ENCODE results near the gene ABHD1.

Gene ABHD1

DNA sequence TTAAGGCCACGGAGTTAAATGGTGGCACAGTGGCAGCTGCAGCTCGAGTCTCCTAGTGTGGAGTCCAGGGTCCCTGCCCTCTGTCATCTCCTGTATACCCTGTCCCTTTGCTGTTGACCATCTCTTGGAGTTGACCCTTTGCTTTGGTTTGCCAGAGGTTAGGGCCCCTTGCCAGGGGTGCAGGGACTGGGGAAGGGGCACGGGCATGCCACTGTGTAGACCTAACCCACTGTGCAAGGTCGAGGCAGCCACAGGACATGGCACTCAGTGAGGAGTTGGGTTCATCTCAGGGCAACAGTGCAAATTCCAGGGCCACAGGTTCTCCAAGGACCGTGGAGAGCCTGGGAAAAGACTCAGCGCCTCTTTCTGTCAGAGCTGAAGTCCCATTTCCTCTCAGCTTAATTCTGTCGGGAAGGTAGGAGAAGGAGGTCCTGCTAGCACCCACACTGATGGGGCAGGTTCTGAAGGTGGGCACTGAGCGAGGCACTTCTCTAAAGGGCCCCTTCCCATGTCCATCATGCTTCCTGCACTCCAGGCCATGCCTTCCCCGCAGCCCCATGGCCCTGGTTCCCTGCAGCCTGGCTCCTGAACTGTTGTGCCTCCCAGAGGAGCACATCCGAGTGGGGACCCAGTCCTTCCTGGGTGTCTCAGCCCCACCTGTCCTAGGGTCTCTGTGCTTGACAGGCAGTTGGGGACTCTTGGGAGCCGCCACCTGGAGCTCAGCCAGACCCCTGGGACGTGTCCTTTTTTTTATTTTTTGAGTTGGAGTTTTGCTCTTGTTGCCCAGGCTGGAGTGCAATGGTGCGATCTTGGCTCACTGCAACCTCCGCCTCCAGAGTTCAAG, 34.3 kb upstream of the ABHD1 start:
- POLR2A ChIA-PET: interaction anchor here (0.9 to 5.2 kb wide), 3 partner anchors 8 to 174 kb away, joined by 3 to 37 read pairs (median 4); partner anchors contain the start of gene AGBL5
- TF ChIP-seq SP1 (IDR thresholded peaks at IDR 0.05) (no peak), ELF4 (IDR thresholded peaks at IDR 0.05) (no peak), L3MBTL2 (conservative IDR thresholded peaks at IDR 0.05) (no peak), ZNF384 (IDR thresholded peaks at IDR 0.05) (no peak), FOXK2 (IDR thresholded peaks at IDR 0.05) (no peak), SUZ12 (IDR thresholded peaks at IDR 0.05) (no peak)
- CTCF ChIA-PET: interaction anchor here (0.6 to 0.9 kb wide), 3 partner anchors 16 to 127 kb away, joined by 3 to 4 read pairs (median 3); partner anchors contain the start of gene ABHD1
- DNase-seq (ENCODE audit: extremely low spot score): no peak

DNA sequence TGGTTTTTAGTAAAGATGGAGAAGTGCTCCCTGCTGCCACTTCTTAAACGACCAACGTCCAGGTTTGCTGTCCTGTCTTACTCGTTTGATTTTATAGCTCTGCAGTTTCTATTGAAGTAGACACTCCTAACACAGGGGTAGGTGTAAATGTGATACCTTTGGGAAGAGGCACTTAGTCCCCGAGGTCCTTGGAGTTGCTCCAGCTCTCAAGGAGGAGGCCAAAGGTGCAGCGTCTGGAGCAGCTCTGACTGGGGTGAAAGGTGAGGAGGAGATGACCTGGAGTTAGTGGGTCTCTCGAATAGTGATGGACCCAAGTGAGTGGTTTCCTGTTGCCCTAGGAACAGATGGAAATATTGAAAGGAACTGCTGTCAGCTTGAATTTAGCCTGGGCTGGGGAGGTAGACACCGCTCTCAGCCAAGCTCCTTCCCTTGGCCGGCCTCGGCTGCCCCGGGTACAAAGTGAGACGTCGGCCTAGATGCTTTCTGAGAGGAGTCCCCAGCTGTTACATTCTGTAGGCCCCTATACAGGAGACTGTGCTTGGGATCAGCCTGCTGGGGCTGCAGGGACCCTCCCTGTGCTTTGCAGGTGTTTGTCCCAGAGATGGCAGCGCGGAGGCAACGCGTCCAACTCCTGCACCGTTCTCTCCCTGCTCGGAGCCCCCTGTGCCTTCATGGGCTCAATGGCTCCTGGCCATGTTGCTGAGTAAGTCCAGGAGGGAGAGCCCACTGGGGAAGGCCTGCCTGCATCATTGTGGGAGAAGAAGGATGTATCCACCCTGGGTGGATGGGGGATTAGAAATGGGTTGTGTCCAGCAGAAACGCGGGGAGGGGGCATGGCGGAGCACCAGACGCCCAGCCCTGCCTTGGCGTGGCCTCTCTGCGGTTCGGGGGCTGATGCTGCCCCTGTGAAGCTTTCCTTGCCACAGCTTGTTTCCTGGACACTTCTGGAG, 31.6 kb upstream of the ABHD1 start:
- POLR2A ChIA-PET: interaction anchor here (0.6 to 1.2 kb wide), 2 partner anchors 78 to 120 kb away, joined by 3 read pairs; partner anchors contain the start of genes ATRAID and SLC5A6
- CTCF ChIA-PET: interaction anchor here (0.6 to 1.5 kb wide), 3 partner anchors 9 to 222 kb away, joined by 3 to 6 read pairs (median 3); no protein-coding TSS in a partner anchor
- no peak for TF ChIP-seq ELF4 (IDR thresholded peaks at IDR 0.05)
- DNase-seq (ENCODE audit: extremely low spot score): no peak

DNA sequence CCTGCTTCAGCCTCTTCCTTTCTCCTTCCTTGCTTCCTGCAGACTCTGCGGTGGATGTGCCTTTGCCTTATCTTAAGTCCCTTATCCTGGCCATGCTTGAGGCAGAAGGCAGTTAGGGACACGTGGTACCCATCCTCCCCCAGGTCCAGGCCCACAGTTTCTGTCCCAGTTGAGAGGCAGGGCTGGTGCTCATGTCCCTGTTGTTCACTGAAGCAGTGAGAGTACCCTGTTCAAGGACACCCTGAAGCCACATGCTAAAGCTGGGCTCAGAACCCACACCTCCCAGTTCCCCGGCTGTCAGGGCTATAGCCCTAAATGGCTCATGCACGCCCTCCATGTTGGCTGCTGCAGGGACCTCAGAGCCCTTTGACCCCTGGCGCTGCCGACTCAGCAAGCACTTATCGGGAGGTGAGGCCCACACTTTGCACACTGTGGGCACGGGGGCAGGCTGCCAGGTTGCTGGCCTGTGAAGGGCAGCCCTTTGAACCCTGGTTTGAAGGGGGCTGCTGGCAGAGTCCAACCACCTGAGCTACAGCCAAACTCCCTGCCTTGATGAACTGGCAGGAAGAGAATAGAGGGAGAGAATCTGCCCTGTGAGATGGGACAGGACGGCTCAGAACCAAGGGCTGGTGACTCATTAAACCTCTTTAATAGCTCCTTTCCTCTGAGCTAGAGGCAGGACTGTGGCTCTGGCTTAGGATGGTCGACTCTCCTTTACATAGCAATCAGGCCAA, 30.8 kb upstream of the ABHD1 start:
- DNase-seq (ENCODE audit: extremely low spot score): no peak
- ChIA-PET POLR2A (interaction anchor here (1.2 kb wide), 1 partner anchor 119 kb away, joined by 3 read pairs; the partner anchor contains the start of genes ATRAID and SLC5A6), CTCF (interaction anchor here (0.7 kb wide), 1 partner anchor 218 kb away, joined by 3 read pairs; no protein-coding TSS in a partner anchor)
- TF ChIP-seq, protein P1, sequence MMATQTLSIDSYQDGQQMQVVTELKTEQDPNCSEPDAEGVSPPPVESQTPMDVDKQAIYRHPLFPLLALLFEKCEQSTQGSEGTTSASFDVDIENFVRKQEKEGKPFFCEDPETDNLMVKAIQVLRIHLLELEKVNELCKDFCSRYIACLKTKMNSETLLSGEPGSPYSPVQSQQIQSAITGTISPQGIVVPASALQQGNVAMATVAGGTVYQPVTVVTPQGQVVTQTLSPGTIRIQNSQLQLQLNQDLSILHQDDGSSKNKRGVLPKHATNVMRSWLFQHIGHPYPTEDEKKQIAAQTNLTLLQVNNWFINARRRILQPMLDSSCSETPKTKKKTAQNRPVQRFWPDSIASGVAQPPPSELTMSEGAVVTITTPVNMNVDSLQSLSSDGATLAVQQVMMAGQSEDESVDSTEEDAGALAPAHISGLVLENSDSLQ (IDR thresholded peaks at IDR 0.05): no peak
- TF ChIP-seq CTBP1 (IDR thresholded peaks at IDR 0.05; ENCODE audit: borderline replicate concordance) (no peak), FOXK2 (IDR thresholded peaks at IDR 0.05) (no peak), LEF1 (IDR thresholded peaks at IDR 0.05; ENCODE audit: borderline replicate concordance) (no peak), ARNT (IDR thresholded peaks at IDR 0.05) (no peak)

DNA sequence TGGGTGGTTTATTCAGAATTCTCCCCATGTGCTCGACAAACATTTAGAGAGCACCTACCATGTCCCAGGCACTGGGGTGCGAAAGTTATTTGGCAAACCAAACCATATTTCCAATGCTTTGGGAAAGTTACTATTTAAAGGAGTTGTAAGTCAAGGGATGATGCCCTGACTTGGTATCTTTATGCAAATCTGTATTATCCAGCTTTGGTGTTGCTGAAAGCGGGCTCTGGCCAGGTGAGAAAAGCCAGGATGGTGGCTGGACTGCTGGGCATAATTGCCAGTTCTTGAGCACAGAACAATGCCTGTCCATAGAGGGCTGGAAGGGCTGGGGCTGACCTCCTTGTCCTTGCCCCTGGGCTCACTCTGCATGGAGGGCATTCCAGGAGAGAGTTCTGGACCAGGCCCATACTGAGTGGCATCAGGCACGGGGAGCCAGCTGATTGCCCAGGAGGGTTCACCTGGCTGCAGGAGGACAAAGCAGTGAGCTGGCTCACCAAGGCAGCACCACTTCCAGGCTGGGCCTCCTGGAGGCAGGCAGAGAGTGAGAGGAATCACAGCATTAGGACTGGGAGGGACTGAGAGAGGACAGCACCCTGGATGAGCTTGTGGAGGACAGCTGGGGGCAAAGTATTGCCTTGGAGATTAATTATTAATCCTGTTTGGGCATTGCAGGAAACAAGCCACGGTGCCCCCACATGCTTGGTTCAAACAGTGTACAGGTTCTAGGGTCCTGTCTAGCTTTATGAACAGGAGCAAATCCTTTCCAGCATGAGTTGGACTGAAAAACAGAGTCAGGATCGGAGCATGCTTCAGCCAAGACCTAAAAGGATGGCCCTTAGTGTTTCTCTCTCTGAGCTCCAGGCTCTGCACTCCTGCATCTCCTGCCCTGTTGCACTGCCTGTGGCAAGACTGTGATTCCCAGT, 29.9 kb upstream of the ABHD1 start:
- no peak for DNase-seq (ENCODE audit: extremely low spot score)
- TF ChIP-seq FOXM1 (IDR thresholded peaks at IDR 0.05; ENCODE audit: borderline replicate concordance) (no peak), LEF1 (IDR thresholded peaks at IDR 0.05; ENCODE audit: borderline replicate concordance) (no peak), SUZ12 (IDR thresholded peaks at IDR 0.05) (no peak), TARDBP (IDR thresholded peaks at IDR 0.05) (no peak), HDGF (IDR thresholded peaks at IDR 0.05; ENCODE audit: borderline replicate concordance) (no peak)
- CTCF ChIA-PET: interaction anchor here (0.7 kb wide), 1 partner anchor 218 kb away, joined by 3 read pairs; no protein-coding TSS in a partner anchor
- POLR2A ChIA-PET: interaction anchor here (1.2 kb wide), 1 partner anchor 118 kb away, joined by 3 read pairs; the partner anchor contains the start of genes ATRAID and SLC5A6

DNA sequence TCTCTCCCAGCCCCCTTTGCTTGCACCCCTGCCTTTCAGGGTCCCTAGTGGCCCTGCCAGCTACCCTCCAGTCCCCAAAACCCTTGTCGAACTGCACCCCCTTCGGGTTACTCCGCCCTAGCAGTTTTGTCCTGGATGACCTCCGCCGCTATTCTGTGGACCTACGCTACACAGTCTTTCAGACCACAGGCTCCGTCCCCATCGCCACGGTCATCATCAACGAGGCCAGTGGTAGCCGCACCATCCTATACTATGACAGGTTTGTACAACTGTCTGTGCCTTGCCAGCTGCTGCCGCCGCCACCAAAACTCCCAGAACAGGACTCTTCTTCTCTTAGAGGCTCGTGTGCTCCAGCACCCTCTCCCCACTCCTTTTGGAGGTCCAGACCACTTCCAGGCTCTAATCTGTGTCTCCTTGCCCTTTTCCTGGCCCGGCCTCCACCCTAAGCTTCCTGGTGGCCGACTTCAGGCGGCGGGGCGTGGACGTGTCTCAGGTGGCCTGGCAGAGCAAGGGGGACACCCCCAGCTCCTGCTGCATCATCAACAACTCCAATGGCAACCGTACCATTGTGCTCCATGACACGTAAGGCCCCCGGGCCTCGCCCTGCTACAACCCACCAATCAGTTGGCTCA, 29.1 kb upstream of the ABHD1 start:
- POLR2A ChIA-PET: interaction anchor here (0.9 kb wide), 1 partner anchor 54 kb away, joined by 3 read pairs; no protein-coding TSS in a partner anchor
- no peak for DNase-seq (ENCODE audit: extremely low spot score)
- no peak for TF ChIP-seq LEF1 (IDR thresholded peaks at IDR 0.05; ENCODE audit: borderline replicate concordance)
- no peak for TF ChIP-seq TARDBP (IDR thresholded peaks at IDR 0.05)
- no peak for TF ChIP-seq FOXK2 (IDR thresholded peaks at IDR 0.05)
- TF ChIP-seq HDGF (IDR thresholded peaks at IDR 0.05; ENCODE audit: borderline replicate concordance): no peak
- no peak for TF ChIP-seq BHLHE40 (IDR thresholded peaks at IDR 0.05; ENCODE audit: borderline replicate concordance)
- no peak for TF ChIP-seq ARNT (IDR thresholded peaks at IDR 0.05)
- TF ChIP-seq L3MBTL2 (conservative IDR thresholded peaks at IDR 0.05): no peak
- no peak for TF ChIP-seq FOXA1 (IDR thresholded peaks at IDR 0.05)
- CTCF ChIA-PET: no interaction called here

DNA sequence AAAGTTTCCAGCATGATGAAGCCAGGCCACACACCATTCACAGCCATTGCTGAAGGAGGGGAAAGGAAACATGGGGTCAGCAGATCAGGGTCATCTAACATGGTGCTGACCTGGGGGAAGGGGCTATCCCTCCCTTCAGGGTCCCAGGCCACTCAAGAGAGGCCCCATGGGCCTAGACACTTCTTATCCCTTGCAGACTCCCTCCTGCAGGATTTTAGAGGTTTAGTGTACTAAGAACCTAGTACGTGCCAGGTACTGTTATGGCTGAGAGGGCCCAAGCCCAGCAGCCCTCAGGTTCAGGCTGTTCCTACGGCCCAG, 28.2 kb upstream of the ABHD1 start:
- TF ChIP-seq L3MBTL2 (conservative IDR thresholded peaks at IDR 0.05): no peak
- TF ChIP-seq BHLHE40 (IDR thresholded peaks at IDR 0.05; ENCODE audit: borderline replicate concordance): no peak
- TF ChIP-seq HDGF (IDR thresholded peaks at IDR 0.05; ENCODE audit: borderline replicate concordance): no peak
- TF ChIP-seq ZNF384 (IDR thresholded peaks at IDR 0.05): no peak
- TF ChIP-seq FOXA1 (IDR thresholded peaks at IDR 0.05): no peak
- no peak for TF ChIP-seq FOXM1 (IDR thresholded peaks at IDR 0.05; ENCODE audit: borderline replicate concordance)
- TF ChIP-seq SP1 (IDR thresholded peaks at IDR 0.05): no peak
- no peak for TF ChIP-seq LEF1 (IDR thresholded peaks at IDR 0.05; ENCODE audit: borderline replicate concordance)
- TF ChIP-seq TARDBP (IDR thresholded peaks at IDR 0.05): no peak
- TF ChIP-seq, protein P1 (IDR thresholded peaks at IDR 0.05): no peak
- no peak for TF ChIP-seq FOXK2 (IDR thresholded peaks at IDR 0.05)
- TF ChIP-seq CTBP1 (IDR thresholded peaks at IDR 0.05; ENCODE audit: borderline replicate concordance): no peak
- no peak for TF ChIP-seq ELF4 (IDR thresholded peaks at IDR 0.05)
- no peak for TF ChIP-seq ARNT (IDR thresholded peaks at IDR 0.05)
- no peak for TF ChIP-seq NFRKB (IDR thresholded peaks at IDR 0.05)
- no peak for TF ChIP-seq SUZ12 (IDR thresholded peaks at IDR 0.05)
- ChIA-PET CTCF (no interaction called here), POLR2A (no interaction called here)
- no peak for DNase-seq (ENCODE audit: extremely low spot score)

Measured in HEK293T (cell line).